Raji (cell line): Measurements from ENCODE around the gene LETM1.

Experiments used
- POLR2A ChIP-seq: IDR thresholded peaks from 2 replicates; pipeline ENCODE4 v1.6.1; 2011; ENCODE audit warnings: low read depth, low read length, control low read depth; ENCODE audit not compliant: insufficient read depth

LETM1 gene

DNA sequence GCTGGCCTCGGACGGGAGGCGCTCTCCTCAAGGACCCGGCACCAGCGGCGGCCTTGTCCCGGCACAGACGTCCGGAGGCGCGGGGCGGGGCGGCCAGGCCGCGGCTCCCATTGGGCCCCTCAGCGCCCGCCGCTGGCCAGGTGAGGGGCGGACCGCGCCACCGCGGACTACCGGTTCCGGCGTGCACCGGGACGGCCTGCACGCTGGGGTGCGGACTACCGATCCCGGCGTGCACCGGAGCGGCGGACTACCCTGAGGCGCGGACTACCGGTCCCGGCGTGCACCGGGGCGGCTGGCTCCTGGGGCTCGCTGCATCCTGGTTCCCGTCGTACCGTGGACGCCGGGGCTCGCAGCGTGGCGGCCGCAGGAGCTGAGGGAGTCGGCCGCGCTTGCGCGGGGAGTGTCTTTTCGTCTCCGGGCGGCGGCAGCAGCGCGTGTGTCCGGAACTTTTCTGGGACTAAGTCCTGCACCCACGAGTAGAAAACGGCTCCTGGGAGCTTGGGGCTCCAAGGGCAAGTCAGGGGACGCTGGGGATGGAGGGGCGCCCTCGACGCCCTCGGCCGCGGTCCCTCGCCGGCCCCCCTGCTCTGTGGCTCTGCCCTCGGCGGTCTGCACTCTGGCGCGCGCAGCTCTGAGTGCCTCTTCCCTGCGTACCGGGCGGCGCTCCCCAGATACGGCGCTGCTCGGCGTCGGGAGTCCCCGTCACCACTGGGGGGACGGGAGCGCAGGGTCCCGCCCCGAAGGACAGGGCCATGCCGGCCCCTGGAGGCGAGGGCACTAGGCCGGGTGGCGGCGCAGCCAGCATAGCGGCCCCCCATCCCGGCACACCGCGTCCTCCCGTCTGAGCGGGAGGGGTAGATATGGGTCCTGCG is at the start of gene LETM1:
LETM1 (minus strand) TSS at position 86 of the 872 bp plus-strand sequence. CDS start 206 bp downstream, outside the sequence.
- TF ChIP-seq POLR2A = peak; percentile 91

DNA sequence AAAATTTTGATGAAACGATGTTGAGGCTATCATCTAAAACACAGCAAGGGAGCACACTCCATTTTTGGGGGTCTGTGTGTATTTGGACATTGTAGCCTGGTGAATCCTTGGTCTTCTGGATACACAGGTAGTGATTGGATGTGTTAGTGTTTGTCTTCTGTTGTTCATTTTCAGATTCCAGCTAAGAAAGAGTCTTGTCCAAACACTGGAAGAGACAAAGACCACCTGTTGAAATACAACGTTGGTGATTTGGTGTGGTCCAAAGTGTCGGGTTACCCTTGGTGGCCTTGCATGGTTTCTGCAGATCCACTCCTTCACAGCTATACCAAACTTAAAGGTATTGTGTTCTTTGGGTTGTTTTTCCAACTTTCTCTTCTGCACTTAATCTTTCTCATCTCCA is 48.1 kb upstream of the LETM1 start:
- TF ChIP-seq POLR2A = no peak

DNA sequence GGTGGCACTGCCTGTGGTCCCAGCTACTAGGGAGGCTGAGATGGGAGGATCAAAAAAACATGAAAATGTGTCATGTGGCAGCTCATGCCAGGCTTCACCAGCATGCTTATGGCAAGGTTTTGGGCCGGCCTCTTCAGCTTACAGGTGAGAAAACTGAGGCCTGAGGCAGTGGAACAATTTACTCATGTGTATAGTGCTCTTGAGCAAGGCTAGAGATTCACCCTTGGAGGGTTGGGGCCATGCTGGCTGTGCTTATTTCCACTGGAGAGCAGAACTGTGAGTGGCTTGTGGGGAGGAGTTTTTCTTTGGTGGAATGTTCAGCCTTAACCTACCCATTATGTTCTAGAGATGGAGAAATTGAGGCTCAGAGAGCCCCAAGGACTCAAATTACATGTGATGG is 47.1 kb upstream of the LETM1 start:
- TF ChIP-seq POLR2A = no peak

DNA sequence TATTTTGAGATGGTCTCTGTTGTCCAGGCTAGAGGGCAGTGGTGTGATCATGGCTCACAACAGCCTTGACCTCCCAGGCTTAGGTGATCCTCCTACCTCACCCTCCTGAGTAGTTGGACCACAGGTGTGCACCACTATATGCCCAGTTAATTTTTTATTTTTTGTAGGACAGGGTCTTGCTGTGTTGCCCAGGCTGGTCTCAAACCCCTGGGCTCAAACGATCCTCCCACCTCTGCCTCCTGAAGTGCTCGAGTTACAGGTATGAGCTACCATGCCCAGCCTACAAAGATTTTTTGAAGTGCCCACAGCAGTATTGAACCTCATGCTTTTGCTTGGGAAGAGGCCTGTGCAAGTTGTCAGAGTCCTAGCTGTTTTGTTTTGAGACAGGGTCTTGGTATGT is 46.3 kb upstream of the LETM1 start:
- no peak for TF ChIP-seq POLR2A

DNA sequence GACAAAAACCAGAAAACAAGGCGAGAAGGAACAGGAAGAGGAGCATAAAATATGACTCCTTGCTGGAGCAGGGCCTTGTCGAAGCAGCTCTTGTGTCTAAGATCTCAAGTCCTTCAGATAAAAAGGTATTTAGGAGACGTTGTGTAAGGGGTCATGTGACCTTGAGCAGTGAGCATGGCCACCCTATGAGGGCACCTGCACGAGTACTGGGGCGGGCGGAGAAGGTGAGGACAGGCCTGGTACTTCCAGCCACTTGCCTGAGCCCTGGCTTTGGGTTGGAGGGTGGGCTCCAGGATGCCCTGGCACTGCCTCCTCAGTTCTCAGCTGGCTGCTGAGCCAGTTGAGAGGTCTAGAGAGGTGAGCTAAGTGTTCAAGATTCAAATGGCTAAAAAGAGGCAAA is 45.2 kb upstream of the LETM1 start:
- TF ChIP-seq POLR2A = no peak

DNA sequence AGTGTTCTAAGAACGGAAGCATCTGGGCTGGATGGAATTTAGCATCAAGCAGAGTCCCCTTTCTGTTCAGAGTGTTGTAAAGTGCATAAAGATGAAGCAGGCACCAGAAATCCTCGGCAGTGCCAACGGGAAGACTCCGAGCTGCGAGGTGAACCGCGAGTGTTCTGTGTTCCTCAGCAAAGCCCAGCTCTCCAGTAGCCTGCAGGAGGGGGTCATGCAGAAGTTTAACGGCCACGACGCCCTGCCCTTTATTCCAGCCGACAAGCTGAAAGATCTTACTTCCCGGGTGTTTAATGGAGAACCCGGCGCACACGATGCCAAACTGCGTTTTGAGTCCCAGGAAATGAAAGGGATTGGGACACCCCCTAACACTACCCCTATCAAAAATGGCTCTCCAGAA is 44.7 kb upstream of the LETM1 start:
- no peak for TF ChIP-seq POLR2A

DNA sequence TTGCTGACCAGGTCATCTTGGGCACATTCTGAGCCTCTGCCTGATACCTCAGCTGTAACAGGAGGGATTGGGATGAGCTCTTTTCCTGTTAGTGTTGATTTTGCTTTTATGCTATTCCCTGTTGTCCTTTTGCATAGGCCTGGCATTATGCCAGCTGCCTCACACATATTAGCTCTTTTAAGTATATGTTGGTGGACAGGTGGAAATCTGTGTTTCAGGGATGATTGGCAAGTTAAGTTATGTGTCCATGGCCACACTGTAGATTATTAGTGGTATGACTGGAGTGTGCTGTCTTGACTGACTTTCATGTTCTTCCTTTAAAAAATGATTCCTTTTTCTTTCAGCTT is 44.1 kb upstream of the LETM1 start:
- no peak for TF ChIP-seq POLR2A

DNA sequence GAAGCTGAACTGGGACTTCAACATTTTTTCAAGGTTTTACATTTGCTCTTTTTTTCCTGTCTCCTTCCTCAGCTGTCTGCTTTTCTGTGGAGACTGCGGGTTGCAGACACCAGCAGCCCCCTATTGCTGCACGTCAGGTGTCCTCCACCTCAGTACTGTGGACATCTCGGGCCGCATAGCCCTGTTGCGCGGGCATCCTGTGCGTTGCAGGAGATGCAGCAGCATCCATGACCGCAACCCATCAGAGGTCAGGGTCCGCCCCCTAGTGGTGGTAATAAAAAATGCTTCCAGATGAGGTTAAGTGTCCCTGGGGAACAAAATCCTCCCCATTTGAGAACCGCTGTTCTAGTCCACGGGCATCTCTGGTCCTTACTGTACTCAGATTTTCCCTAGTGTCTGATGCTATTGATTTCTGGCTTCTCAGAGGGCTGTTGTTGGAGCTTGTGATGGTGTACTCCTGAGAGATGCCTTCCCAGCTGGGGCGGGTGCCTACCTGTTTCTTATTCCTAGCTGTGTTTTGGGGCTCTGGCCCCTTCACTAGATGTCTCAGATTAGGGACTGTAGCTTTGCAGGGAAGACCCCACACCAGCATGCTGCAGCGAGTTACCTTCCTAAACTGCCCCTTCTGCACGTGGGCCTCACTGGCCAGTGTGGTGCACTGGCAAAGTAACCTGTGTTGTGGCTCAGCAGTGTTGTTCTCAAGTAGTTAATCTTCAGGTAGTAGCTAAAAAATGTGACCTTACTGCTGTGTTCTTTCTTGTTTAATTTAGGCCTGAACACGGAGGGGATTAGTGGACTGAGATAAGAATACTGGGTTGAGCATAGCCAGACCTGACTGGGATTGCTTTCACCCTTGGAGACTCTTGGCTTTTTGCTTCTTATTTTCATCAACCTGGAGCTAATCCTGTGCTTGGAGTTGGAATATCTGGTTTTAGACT is 43.5 kb upstream of the LETM1 start:
- TF ChIP-seq POLR2A = no peak

DNA sequence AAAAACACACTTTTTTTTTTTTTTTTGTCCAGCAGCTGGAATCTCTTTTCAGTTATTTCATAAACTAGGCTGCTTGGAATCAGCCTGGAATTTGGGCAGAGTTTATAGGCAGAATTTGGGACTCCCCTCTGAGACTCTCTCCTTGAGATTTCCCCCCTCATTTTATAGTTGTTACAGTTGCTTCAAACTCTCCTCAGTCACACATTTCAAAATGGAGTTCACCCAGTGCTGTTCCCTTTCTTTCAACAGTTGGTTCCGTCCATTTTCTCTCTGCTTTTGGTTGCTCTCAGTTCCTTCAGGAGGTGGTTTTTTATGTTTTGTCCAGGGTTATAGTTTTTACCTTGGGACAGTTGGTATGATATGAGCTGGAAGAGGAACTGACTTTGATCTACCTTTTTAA is 42.7 kb upstream of the LETM1 start:
- no peak for TF ChIP-seq POLR2A

DNA sequence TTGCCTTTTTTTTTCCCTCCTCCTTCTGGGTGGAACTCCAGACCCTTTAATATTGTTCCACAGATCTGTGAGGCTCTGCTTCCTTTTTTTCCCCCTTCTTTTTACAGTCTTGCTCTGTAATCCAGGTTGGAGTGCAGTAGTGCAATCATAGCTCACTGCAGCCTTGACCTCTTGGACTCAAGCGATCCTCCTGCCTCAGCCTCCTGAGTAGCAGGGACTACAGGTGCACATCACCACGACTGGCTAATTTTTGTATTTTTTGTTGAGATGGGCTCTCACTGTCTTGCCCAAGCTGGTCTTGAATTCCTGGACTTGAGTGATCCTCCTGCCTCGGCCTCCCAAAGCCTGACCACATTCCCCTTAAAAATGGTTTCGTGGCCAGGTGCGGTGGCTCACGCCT is 42.1 kb upstream of the LETM1 start:
- TF ChIP-seq POLR2A = no peak

DNA sequence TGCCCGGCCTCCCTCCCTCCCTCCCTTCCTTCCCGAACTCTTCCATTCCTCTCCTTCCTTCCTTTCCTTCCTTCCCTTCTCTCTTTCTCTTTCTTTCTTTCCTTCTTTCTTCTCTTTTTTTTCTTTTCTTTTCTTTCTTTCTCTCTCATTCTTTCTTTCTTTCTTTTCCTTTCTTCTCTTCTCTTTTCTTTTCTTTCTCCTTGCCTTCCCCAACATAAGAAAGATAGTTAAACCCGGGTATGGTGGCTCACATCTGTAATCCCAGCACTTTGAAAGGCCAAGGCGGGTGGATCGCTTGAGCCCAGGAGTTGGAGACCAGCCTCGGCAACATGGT is 40.7 kb upstream of the LETM1 start:
- TF ChIP-seq POLR2A = no peak

DNA sequence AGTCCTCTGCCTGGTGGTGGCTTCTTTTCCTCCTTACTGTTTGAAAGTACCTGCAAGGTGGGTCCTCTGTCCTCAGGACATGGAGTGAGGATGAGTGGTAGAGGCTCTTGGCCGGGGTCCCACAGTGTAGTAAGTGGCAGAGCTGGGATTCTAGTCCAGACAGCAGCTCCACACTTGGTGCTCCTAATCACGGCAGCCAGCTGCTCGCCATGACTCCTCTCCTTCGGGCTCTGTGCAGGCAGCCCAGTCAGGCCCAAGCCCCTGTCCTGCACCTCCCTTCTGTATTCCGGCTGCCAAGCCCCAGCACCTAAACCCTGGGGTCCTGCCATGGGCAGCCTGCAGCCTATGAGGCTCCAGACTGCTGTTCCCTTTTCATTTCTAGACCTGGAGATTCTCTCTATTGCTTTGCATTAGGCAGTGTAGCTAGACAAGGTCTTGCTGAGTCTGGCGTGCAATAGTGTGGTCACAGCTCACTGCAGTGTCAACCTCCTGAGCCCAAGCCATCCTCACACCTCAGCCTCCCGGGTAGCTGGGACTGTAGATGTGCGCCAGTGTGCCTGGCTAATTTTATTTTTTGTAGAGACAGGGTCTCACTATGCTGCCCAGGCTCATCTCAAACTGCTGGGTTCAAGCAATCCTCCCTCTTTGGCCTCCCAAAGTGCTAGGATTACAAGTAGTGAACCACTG is 40.2 kb upstream of the LETM1 start:
- no peak for TF ChIP-seq POLR2A

DNA sequence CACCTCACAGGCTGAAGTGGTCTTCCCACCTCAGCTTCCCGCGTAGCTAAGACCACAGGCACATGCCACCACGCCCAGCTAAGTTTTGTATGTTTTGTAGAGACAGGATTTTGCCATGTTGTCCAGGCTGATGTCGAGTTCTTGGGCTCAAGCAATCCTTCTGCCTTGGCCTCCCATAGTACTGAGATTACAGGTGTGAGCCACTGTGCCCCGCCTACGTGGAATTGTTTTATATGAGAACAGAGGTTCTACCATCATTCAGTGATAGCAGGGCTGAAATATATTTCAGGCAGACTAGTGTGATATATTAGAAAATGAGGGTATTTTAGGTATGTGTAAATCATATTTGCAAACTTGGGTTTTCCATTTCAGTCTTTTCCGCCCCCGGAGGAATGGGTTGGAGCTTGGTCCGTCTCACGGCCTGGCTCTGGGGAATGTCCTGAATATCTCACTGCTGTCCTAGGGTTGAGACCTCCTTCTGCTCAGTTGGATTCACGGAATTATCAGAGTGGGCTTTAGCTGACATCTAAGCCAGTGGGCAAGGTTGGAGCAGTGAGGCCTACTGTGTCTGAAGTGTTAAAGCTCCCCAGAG is 35.1 kb upstream of the LETM1 start:
- no peak for TF ChIP-seq POLR2A

DNA sequence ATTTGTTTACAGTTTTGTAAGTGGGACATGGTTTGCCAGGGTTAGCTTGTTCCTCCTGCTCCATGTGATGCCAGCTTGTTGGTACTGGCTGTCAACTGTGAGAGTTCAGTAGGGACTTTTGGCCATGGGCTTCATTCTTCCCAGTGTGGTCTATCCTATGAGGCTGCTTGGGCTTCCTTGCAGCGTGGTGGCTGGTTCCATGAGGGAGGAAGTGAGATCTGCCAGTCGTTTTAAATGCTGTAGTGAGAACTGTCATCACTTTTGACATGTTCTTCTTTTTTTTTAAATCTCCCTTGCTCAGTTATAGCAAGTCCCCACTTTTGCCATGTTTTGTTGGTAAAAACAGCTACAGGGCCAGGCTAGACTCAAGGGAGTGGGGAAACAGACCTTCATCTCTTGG is 31.1 kb upstream of the LETM1 start:
- TF ChIP-seq POLR2A = no peak

DNA sequence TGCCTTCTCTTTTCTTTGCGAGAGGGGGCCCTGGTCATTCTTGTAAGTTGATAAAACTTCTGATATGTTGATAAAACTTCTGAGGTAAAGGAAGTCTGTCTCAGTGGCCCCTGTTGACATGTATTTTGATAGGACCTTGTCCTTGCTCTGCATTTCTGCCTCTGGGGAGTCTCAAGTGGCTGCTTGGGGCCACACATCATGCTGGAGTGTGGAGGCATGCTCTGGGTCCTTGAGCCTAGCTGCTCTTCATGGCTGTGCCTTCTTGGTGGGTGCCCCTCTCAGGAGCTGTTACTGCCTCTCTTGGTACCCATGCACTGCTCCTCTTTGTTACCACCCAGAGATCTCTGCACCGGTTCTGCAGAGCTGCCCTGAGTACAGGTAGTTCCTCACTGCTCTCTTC is 29.5 kb upstream of the LETM1 start:
- TF ChIP-seq POLR2A = no peak

DNA sequence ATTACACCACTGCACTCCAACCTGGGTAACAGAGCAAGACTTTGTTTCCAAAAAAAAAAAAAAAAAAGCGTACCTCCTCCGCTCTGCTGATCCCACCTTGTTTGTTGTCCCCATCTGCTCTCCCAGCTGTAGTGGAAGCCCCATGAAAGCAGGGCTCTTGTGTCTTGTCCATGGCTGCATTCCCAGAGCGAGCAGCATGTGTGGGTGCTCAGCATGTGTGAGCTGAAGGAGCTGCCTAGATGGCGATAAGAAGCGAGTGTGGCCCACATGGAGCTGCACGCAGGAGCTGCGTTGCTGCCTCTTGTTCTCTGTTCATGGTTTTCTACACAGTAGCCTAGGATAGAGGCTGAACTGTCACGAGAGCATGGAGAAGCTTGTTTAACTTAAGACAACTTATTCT is 27.6 kb upstream of the LETM1 start:
- TF ChIP-seq POLR2A = no peak

DNA sequence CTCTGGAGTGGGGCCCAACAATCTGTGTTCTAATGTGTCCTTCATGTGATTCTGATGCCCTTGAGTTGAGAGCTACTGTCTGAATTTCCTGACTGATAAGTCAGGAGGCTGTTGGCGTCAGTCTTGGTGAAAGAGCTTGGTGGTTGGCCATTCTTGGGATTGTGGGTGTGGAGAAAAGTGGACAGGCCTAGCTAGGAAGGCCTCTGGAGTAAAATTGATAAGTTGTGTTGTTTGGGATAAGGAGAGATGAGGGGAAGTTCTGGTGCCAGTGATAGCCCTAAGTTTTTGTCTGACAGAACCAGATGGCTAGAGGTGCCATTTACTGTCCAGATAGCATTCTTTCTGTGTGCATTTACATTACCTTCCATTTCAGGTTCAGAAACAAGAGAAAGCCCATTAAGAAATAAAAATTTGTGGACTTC is 26.9 kb upstream of the LETM1 start:
- no peak for TF ChIP-seq POLR2A
